SK-N-SH (cell line): ENCODE measurements around the gene SULF2. TPM values are rescaled to one million over a fixed set of nuclear protein-coding genes. Genes with fewer than 3 reads are reported as not detected.

Experiments
- CTCF ChIA-PET: fragments of 300-600, 350-600 bp; formaldehyde crosslinking; extraction: SDS; loops from one replicate; lab custom pipeline; 2021; lab: Yijun Ruan, JAX
- POLR2A ChIA-PET: fragments of 350-600 bp; sonication (Branson Sonifier 250); formaldehyde crosslinking; extraction: SDS; loops from one replicate; lab custom pipeline; 2020; ENCODE audit warnings: antibody characterized with exemption, inconsistent platforms; lab: Yijun Ruan, JAX
- DNase-seq: peaks from one replicate; pipeline ENCODE4 v3.0.0; 2012
- H2AFZ ChIP-seq: fragments of 200-600 bp; sonication (generic); 2 replicates; pipeline ENCODE4 v1.8.1; 2016; ENCODE audit warnings: antibody characterized with exemption, mild to moderate bottlenecking, low read depth
- H3F3A ChIP-seq: fragments of 200-600 bp; sonication (generic); replicated peaks from 2 replicates; pipeline ENCODE3; 2016; ENCODE audit warnings: antibody characterized with exemption, mild to moderate bottlenecking; ENCODE audit not compliant: insufficient read depth
- H3K27ac ChIP-seq, 2 experiments: fragments of 200-500 bp in 1 of 2; fragments of 200-600 bp in 1 of 2; sonication (Bioruptor generic) in 1 of 2; sonication (generic), shearing (Covaris generic) in 1 of 2; 2 replicates each; pipeline versions ENCODE4 v1.5.1 to v1.6.1; 2014 to 2016; ENCODE audit warnings: low read depth in 2 of 2, inconsistent platforms in 1 of 2, low read length in 1 of 2, mild to moderate bottlenecking in 1 of 2, mixed read lengths in 1 of 2
- H3K27me3 ChIP-seq: fragments of 200-600 bp; sonication (generic), shearing (Covaris generic); 2 replicates; pipeline ENCODE4 v1.6.1; 2016; ENCODE audit warnings: mixed run types; ENCODE audit not compliant: insufficient read depth
- H3K36me3 ChIP-seq, 2 experiments: fragments of 200-500 bp in 1 of 2; fragments of 200-600 bp in 1 of 2; sonication (Bioruptor generic) in 1 of 2; sonication (generic) in 1 of 2; replicated peaks in 1 of 2; 2 replicates each; pipeline versions ENCODE3 to v1.5.1; 2014 to 2016; ENCODE audit warnings: low read length in 1 of 2, mild to moderate bottlenecking in 1 of 2; ENCODE audit not compliant: insufficient read depth in 2 of 2, control insufficient read depth in 1 of 2
- H3K4me1 ChIP-seq, 2 experiments: fragments of 200-500 bp in 1 of 2; fragments of 200-600 bp in 1 of 2; sonication (Bioruptor generic) in 1 of 2; sonication (generic), shearing (Covaris generic) in 1 of 2; 2 replicates each; pipeline versions ENCODE4 v1.5.1 to v1.6.1; 2014 to 2016; ENCODE audit warnings: low read depth in 1 of 2, low read length in 1 of 2, mixed run types in 1 of 2; ENCODE audit not compliant: insufficient read depth in 2 of 2, control insufficient read depth in 1 of 2
- H3K4me2 ChIP-seq: fragments of 200-600 bp; sonication (generic), shearing (Covaris generic); 2 replicates; pipeline ENCODE4 v1.6.1; 2017; ENCODE audit warnings: mixed run types
- H3K4me3 ChIP-seq, 2 experiments: fragments of 200-500 bp in 1 of 2; fragments of 200-600 bp in 1 of 2; sonication (Bioruptor generic) in 1 of 2; sonication (generic), shearing (Covaris generic) in 1 of 2; 2 replicates each; pipeline versions ENCODE4 v1.5.1 to v1.8.1; 2014 to 2016; ENCODE audit warnings: low read depth in 2 of 2, inconsistent platforms in 1 of 2, low read length in 1 of 2, mild to moderate bottlenecking in 1 of 2, mixed read lengths in 1 of 2, moderate library complexity in 1 of 2
- H3K79me2 ChIP-seq: fragments of 200-600 bp; sonication (generic); 2 replicates; pipeline ENCODE4 v1.8.1; 2017; ENCODE audit warnings: mild to moderate bottlenecking; ENCODE audit not compliant: insufficient read depth
- H3K9ac ChIP-seq: fragments of 200-600 bp; sonication (generic); 2 replicates; pipeline ENCODE4 v1.6.1; 2017; ENCODE audit warnings: mixed run types
- H3K9me2 ChIP-seq: fragments of 200-600 bp; sonication (generic); 2 replicates; pipeline ENCODE4 v1.6.1; 2017; ENCODE audit warnings: mixed run types
- H3K9me3 ChIP-seq: fragments of 200-600 bp; sonication (generic); 2 replicates; pipeline ENCODE4 v1.6.1; 2017; ENCODE audit warnings: mixed run types, mild to moderate bottlenecking, moderate library complexity
- H4K20me1 ChIP-seq: fragments of 200-600 bp; sonication (generic); 2 replicates; pipeline ENCODE4 v1.6.1; 2017; ENCODE audit warnings: mild to moderate bottlenecking, mixed run types; ENCODE audit not compliant: insufficient read depth
- FOXJ3 ChIP-seq: sonication (generic); formaldehyde crosslinking; IDR thresholded peaks from 2 replicates; pipeline ENCODE4 v1.5.1; 2020; ENCODE audit warnings: mild to moderate bottlenecking, missing genetic modification reagents
- JUND ChIP-seq: IDR thresholded peaks from 2 replicates; pipeline ENCODE4 v1.4.0; 2012
- MAX ChIP-seq: IDR thresholded peaks from 2 replicates; pipeline ENCODE4 v1.4.0; 2012; ENCODE audit warnings: low read depth
- NFIC ChIP-seq: IDR thresholded peaks from 2 replicates; pipeline ENCODE4 v1.4.0; 2012; ENCODE audit warnings: borderline replicate concordance
- PBX3 ChIP-seq: IDR thresholded peaks from 2 replicates; pipeline ENCODE4; 2012
- RCOR1 ChIP-seq: fragments of 150-350 bp; IDR thresholded peaks from 2 replicates; pipeline ENCODE4 v1.6.1; 2017; ENCODE audit warnings: antibody characterized with exemption, low read length
- REST ChIP-seq: IDR thresholded peaks from 2 replicates; pipeline ENCODE4 v1.6.1; 2012; ENCODE audit warnings: mild to moderate bottlenecking, low read depth, low read length, moderate library complexity
- RFX5 ChIP-seq: IDR thresholded peaks from 2 replicates; pipeline ENCODE4 v1.6.1; 2012; ENCODE audit warnings: mild to moderate bottlenecking, improper control_type of control experiment, low read length
- SIN3A ChIP-seq: IDR thresholded peaks from 2 replicates; pipeline ENCODE4 v1.6.1; 2012; ENCODE audit warnings: low read depth, mild to moderate bottlenecking, low read length, moderate library complexity, borderline replicate concordance
- TAF1 ChIP-seq: IDR thresholded peaks from 2 replicates; pipeline ENCODE4 v1.6.1; 2012; ENCODE audit warnings: low read depth, mild to moderate bottlenecking, low read length, moderate library complexity, borderline replicate concordance
- TCF12 ChIP-seq: IDR thresholded peaks from 2 replicates; pipeline ENCODE4 v1.4.0; 2012
- ZBTB33 ChIP-seq: IDR thresholded peaks from 2 replicates; pipeline ENCODE4 v1.4.0; 2012; ENCODE audit warnings: low read depth, borderline replicate concordance
- WGBS: methylation state at CpG from one replicate; pipeline ENCODE4 v1.1.6; 2017; ENCODE audit warnings: low lambda C conversion rate; 5-methylcytosine and 5-hydroxymethylcytosine counted together
- polyA plus RNA-seq, 3 experiments: library from polyadenylated mRNA; depleted of rRNA; stranded (reverse); fragments of >200 nt; gene quantifications; 2 replicates each; pipeline ENCODE4 v1.2.3, GENCODE V29; 2012

SULF2 gene
- polyA plus RNA-seq, 1 of the 3 experiments (the other 2 are of a cell fraction), result 20.2 TPM

- Histone ChIP-seq H3K4me2 (no peak overlapping the region), H2AFZ (no peak overlapping the region), H4K20me1 (no peaks in the 10 kb centered on the region), H3K27me3 (no peaks in the 10 kb centered on the region), H3F3A (no peaks in the 10 kb centered on the region), H3K4me3 (no peak overlapping the region), H3K27ac (no peak overlapping the region), H3K79me2 (no peaks in the 10 kb centered on the region), H3K4me1 (no peaks in the 10 kb centered on the region; a peak in 1 of 4 replicates), H3K9ac (no peak overlapping the region), H3K9me3 (no peaks in the 10 kb centered on the region), H3K9me2 (no peaks in the 10 kb centered on the region), H3K36me3 (peaks cover 0 to 5% of the 10 kb centered on the region in 2 experiments)
- CTCF ChIA-PET, result interaction anchor here (0.7 to 24.9 kb wide), 4 partner anchors 11 to 949 kb away, joined by 3 to 437 read pairs (median 21); no protein-coding TSS in a partner anchor
- POLR2A ChIA-PET, result no interaction called here
- TF ChIP-seq FOXJ3 (CRISPR knock-in tag), result no peak
- TF ChIP-seq NFIC, result no peak
- no peak for TF ChIP-seq RCOR1
- TF ChIP-seq MAX, result no peak
- TF ChIP-seq SIN3A, result no peak
- no peak for TF ChIP-seq PBX3
- no peak for TF ChIP-seq ZBTB33
- TF ChIP-seq TAF1, result no peak
- TF ChIP-seq REST, result no peak
- no peak for TF ChIP-seq TCF12
- no peak for TF ChIP-seq JUND
- TF ChIP-seq RFX5, result no peak
- WGBS, result 56% methylated on average over 4 of the region's 15 CpGs
- no peak for DNase-seq
Measured at GRCh38 chr20:47674145-47674544, 111.1 kb downstream of the SULF2 start.
